H9 (cell line): ENCODE results near the gene PADI4. TPM values are rescaled to one million over a fixed set of nuclear protein-coding genes. Genes with fewer than 3 reads are reported as not detected.
"Not testable (repeated sequence)": the region's sequence is repeated elsewhere in the genome, so short reads cannot be mapped to it uniquely, and the experiment has no call there.

ENCODE experiments used
- DNase-seq: peaks from one replicate; pipeline ENCODE4 v3.0.0-alpha.2; 2017
- H2AFZ ChIP-seq: one replicate; pipeline ENCODE4 v1.6.1; 2013; ENCODE audit warnings: mild to moderate bottlenecking, low read length, control low read depth, moderate library complexity
- H2AK5ac ChIP-seq: 2 replicates; pipeline ENCODE4 v1.6.1; 2013; ENCODE audit warnings: low read length, control low read depth, mixed read lengths; ENCODE audit not compliant: insufficient read length
- H2BK120ac ChIP-seq: one replicate; pipeline ENCODE4 v1.6.1; 2013; ENCODE audit warnings: low read depth, mild to moderate bottlenecking, low read length, control low read depth, inconsistent platforms; ENCODE audit not compliant: poor library complexity, severe bottlenecking
- H2BK12ac ChIP-seq: 2 replicates; pipeline ENCODE4 v1.6.1; 2013; ENCODE audit warnings: low read length, control low read depth, mixed read lengths, low read depth; ENCODE audit not compliant: insufficient read length
- H2BK15ac ChIP-seq: 2 replicates; pipeline ENCODE4 v1.6.1; 2013; ENCODE audit warnings: low read depth, low read length, control low read depth
- H2BK20ac ChIP-seq: one replicate; pipeline ENCODE4 v1.6.1; 2013; ENCODE audit warnings: low read depth, mild to moderate bottlenecking, low read length, control low read depth, inconsistent platforms; ENCODE audit not compliant: poor library complexity, severe bottlenecking
- H2BK5ac ChIP-seq: 2 replicates; pipeline ENCODE4 v1.6.1; 2013; ENCODE audit warnings: low read length, control low read depth, mixed read lengths; ENCODE audit not compliant: insufficient read length
- H3K14ac ChIP-seq: 2 replicates; pipeline ENCODE4 v1.6.1; 2013; ENCODE audit warnings: low read length, control low read depth; ENCODE audit not compliant: insufficient read depth
- H3K18ac ChIP-seq: 2 replicates; pipeline ENCODE4 v1.6.1; 2013; ENCODE audit warnings: low read depth, mild to moderate bottlenecking, mixed read lengths, low read length, control low read depth; ENCODE audit not compliant: insufficient read length
- H3K23ac ChIP-seq: 2 replicates; pipeline ENCODE4 v1.6.1; 2013; ENCODE audit warnings: low read length, control low read depth, mixed read lengths, low read depth; ENCODE audit not compliant: insufficient read length
- H3K23me2 ChIP-seq: 2 replicates; pipeline ENCODE4 v1.6.1; 2013; ENCODE audit warnings: low read depth, mild to moderate bottlenecking, mixed read lengths, low read length, control low read depth; ENCODE audit not compliant: insufficient read length, poor library complexity, severe bottlenecking
- H3K27ac ChIP-seq: 2 replicates; pipeline ENCODE4 v1.5.1; 2013; ENCODE audit warnings: low read length, control low read depth, mixed read lengths, low read depth; ENCODE audit not compliant: insufficient read length
- H3K27me3 ChIP-seq: 2 replicates; pipeline ENCODE4 v1.6.1; 2013; ENCODE audit warnings: low read length, control low read depth, inconsistent platforms; ENCODE audit not compliant: insufficient read depth
- H3K4ac ChIP-seq: 2 replicates; pipeline ENCODE4 v1.6.1; 2013; ENCODE audit warnings: low read depth, mild to moderate bottlenecking, control low read depth, inconsistent platforms, low read length, moderate library complexity
- H3K4me1 ChIP-seq: 2 replicates; pipeline ENCODE4 v1.6.1; 2013; ENCODE audit warnings: low read length, control low read depth, inconsistent platforms; ENCODE audit not compliant: insufficient read depth
- H3K4me2 ChIP-seq: 2 replicates; pipeline ENCODE4 v1.6.1; 2013; ENCODE audit warnings: low read length, control low read depth, mixed read lengths; ENCODE audit not compliant: insufficient read length, insufficient read depth
- H3K56ac ChIP-seq: 2 replicates; pipeline ENCODE4 v1.6.1; 2013; ENCODE audit warnings: low read depth, mild to moderate bottlenecking, mixed read lengths, low read length, control low read depth; ENCODE audit not compliant: insufficient read length
- H3K79me1 ChIP-seq: 2 replicates; pipeline ENCODE4 v1.6.1; 2013; ENCODE audit warnings: low read depth, mild to moderate bottlenecking, moderate library complexity, low read length, control low read depth, inconsistent platforms; ENCODE audit not compliant: insufficient read depth, poor library complexity, severe bottlenecking
- H3K79me2 ChIP-seq: 2 replicates; pipeline ENCODE4 v1.6.1; 2013; ENCODE audit warnings: low read length, control low read depth, inconsistent platforms; ENCODE audit not compliant: insufficient read depth
- H3K9ac ChIP-seq: 2 replicates; pipeline ENCODE4 v1.6.1; 2013; ENCODE audit warnings: low read length, control low read depth, mixed read lengths; ENCODE audit not compliant: insufficient read length; ENCODE audit errors: extremely low read depth
- H3K9me3 ChIP-seq: one replicate; pipeline ENCODE4 v1.6.1; 2013; ENCODE audit warnings: low read depth, low read length, inconsistent platforms; ENCODE audit not compliant: control insufficient read depth
- H3T11ph ChIP-seq: one replicate; pipeline ENCODE4 v1.6.1; 2013; ENCODE audit warnings: mild to moderate bottlenecking, low read length, control low read depth, inconsistent platforms
- H4K20me1 ChIP-seq: one replicate; pipeline ENCODE4 v1.6.1; 2013; ENCODE audit not compliant: control insufficient read depth, insufficient read length, insufficient read depth
- H4K5ac ChIP-seq: 2 replicates; pipeline ENCODE4 v1.6.1; 2013; ENCODE audit warnings: low read depth, mild to moderate bottlenecking, mixed read lengths, low read length, control low read depth; ENCODE audit not compliant: insufficient read length
- H4K8ac ChIP-seq: replicated peaks from 2 replicates; pipeline ENCODE4 v1.6.1; 2013; ENCODE audit warnings: low read length, control low read depth, mixed read lengths, low read depth; ENCODE audit not compliant: insufficient read length
- H4K91ac ChIP-seq: 2 replicates; pipeline ENCODE4 v1.6.1; 2013; ENCODE audit warnings: low read depth, mild to moderate bottlenecking, moderate library complexity, mixed read lengths, low read length, control low read depth; ENCODE audit not compliant: insufficient read length
- H3K27ac Mint-ChIP-seq, 3 experiments: 2 replicates in 2 of 3; 3 replicates in 1 of 3; pipeline ENCODE4 v1.8.0; 2020 to 2021; ENCODE audit warnings: mixed read lengths in 3 of 3, mild to moderate bottlenecking in 1 of 3, moderate library complexity in 1 of 3
- H3K27me3 Mint-ChIP-seq: 2 replicates; pipeline ENCODE4 v1.8.0; 2021; ENCODE audit warnings: low read depth, mild to moderate bottlenecking, moderate library complexity, mixed read lengths
- H3K36me3 Mint-ChIP-seq, 3 experiments: 2 replicates in 2 of 3; 3 replicates in 1 of 3; pipeline ENCODE4 v1.8.0; 2020 to 2021; ENCODE audit warnings: low read depth in 3 of 3, mixed read lengths in 3 of 3; ENCODE audit not compliant: insufficient read depth in 1 of 3
- H3K4me1 Mint-ChIP-seq, 2 experiments: 2 replicates each; pipeline ENCODE4 v1.8.0; 2020; ENCODE audit warnings: mixed read lengths in 2 of 2
- H3K4me3 Mint-ChIP-seq, 2 experiments: 2 replicates in 1 of 2; 3 replicates in 1 of 2; pipeline ENCODE4 v1.8.0; 2020 to 2021; ENCODE audit warnings: mild to moderate bottlenecking in 2 of 2, mixed read lengths in 2 of 2, moderate library complexity in 1 of 2
- H3K9me3 Mint-ChIP-seq, 2 experiments: 2 replicates in 1 of 2; 3 replicates in 1 of 2; pipeline ENCODE4 v1.8.0; 2020; ENCODE audit warnings: mild to moderate bottlenecking in 2 of 2, mixed read lengths in 2 of 2, moderate library complexity in 1 of 2
- WGBS: extraction: QIAGEN DNeasy Blood & Tissue Kit; methylation state at CpG from one replicate; pipeline ENCODE4 v1.1.7; 2013; ENCODE audit warnings: missing lambda C conversion rate, low lambda C conversion rate, mixed read lengths; ENCODE audit not compliant: insufficient read length; ENCODE audit errors: extremely low coverage; 5-methylcytosine and 5-hydroxymethylcytosine counted together
- total RNA-seq: library from RNA; stranded (reverse); gene quantifications from 2 replicates; pipeline ENCODE4 v1.2.1, GENCODE V29; 2021
- TF ChIP-seq, protein P1 (sequence below): fragments of 200-600 bp; sonication (generic); conservative IDR thresholded peaks from 3 replicates; pipeline ENCODE4 v1.8.0; 2021; ENCODE audit warnings: antibody characterized with exemption, mild to moderate bottlenecking

PADI4 gene
- total RNA-seq, 1 experiment from 2014 or later, result 0.13 TPM

DNA sequence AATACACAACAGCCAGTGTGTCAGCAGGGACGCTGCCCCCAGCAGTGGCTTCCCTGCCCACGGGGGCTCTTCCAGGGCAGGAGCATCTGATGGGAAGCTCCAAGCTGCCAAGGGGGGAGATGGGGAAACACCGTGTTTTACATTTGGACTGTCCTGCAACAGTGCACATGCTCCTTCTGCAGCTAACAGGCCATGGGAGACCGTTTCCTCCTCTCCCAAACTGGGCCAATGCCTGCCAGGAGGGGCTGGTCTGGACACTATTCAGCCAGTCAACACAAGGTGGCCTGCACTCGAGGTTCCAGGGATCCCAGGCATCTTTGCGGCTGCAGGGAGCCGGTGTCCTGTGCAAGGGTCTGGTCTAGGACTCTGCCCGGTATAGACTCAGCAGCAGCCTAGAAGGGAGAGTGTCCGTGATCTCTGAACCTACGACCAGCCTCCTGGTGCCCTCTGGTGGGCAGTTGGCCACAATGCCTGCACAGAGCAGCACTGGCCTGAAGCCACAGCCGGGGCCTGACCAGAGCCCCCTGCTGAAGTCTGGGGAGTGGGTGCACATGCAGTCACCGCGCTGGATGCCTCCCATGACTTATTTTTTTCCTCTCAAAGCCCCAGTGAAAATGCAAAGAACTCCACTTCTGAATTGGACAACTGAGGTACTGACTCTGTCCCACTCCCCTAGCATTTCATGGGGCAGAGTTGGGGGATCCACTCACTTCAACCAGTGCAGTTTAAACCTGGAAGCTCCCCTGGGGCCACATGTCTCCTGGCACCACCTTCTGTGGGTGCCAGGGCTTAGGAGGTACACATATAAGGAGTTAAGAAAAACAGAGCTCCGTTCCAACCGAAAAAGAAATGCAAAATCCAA lies 98.1 kb downstream of the PADI4 start:
- H3K27ac ChIP-seq, result no peak overlapping the region

GRCh38 chr1:17406760-17407475 lies 98.9 kb downstream of the PADI4 start:
- H3K9ac ChIP-seq, H3K4ac ChIP-seq, H2AK5ac ChIP-seq, H3K18ac ChIP-seq, H3K27me3 ChIP-seq, H3K23ac ChIP-seq, H2BK120ac ChIP-seq, H4K8ac ChIP-seq, H3K4me1 ChIP-seq, H3K27ac ChIP-seq, H2BK15ac ChIP-seq, H2AFZ ChIP-seq, H4K5ac ChIP-seq, H3K4me2 ChIP-seq, H3K79me2 ChIP-seq, DNase-seq, H3K9me3 Mint-ChIP-seq, H4K20me1 ChIP-seq, H2BK12ac ChIP-seq, H3K9me3 ChIP-seq, H2BK20ac ChIP-seq, H2BK5ac ChIP-seq, H3K56ac ChIP-seq, H3K4me3 Mint-ChIP-seq, H3K23me2 ChIP-seq, H3K79me1 ChIP-seq, H4K91ac ChIP-seq, H3T11ph ChIP-seq, H3K27me3 Mint-ChIP-seq, H3K14ac ChIP-seq: not testable (repeated sequence)
- peak overlapping the region; percentile 25 to 96 (median 85); a peak in 5 of 7 replicates for H3K27ac Mint-ChIP-seq
- peaks cover 36 to 45% of the 10 kb centered on the region in 2 experiments for H3K4me1 Mint-ChIP-seq
- H3K36me3 Mint-ChIP-seq, result peaks cover 41 to 65% (median 57%) of the 10 kb centered on the region in 3 experiments; a peak in 6 of 7 replicates
- no CpG with 5 or more reads among the region's 16 CpGs for WGBS

More for the DNA sequence above, 98.1 kb downstream of the PADI4 start:
- H3K23me2 ChIP-seq, result no peaks in the 10 kb centered on the region
- no peaks in the 10 kb centered on the region for H3K9me3 ChIP-seq
- peaks cover 42 to 52% of the 10 kb centered on the region in 2 experiments for H3K4me1 Mint-ChIP-seq
- peaks cover 4% of the 10 kb centered on the region for H3K27me3 Mint-ChIP-seq
- H2AFZ ChIP-seq, result no peak overlapping the region
- no peaks in the 10 kb centered on the region for H3K4me1 ChIP-seq
- peak overlapping the region in 1 of 3 experiments; percentile 62; a peak in 2 of 7 replicates for H3K27ac Mint-ChIP-seq
- no peaks in the 10 kb centered on the region for H4K20me1 ChIP-seq
- peaks cover 3% of the 10 kb centered on the region for H3K79me1 ChIP-seq
- TF ChIP-seq, protein P1, sequence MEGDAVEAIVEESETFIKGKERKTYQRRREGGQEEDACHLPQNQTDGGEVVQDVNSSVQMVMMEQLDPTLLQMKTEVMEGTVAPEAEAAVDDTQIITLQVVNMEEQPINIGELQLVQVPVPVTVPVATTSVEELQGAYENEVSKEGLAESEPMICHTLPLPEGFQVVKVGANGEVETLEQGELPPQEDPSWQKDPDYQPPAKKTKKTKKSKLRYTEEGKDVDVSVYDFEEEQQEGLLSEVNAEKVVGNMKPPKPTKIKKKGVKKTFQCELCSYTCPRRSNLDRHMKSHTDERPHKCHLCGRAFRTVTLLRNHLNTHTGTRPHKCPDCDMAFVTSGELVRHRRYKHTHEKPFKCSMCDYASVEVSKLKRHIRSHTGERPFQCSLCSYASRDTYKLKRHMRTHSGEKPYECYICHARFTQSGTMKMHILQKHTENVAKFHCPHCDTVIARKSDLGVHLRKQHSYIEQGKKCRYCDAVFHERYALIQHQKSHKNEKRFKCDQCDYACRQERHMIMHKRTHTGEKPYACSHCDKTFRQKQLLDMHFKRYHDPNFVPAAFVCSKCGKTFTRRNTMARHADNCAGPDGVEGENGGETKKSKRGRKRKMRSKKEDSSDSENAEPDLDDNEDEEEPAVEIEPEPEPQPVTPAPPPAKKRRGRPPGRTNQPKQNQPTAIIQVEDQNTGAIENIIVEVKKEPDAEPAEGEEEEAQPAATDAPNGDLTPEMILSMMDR, result peak; percentile 88
- H3K9me3 Mint-ChIP-seq, result no peaks in the 10 kb centered on the region
- H2BK120ac ChIP-seq, result no peak overlapping the region
- H3K14ac ChIP-seq, result no peak overlapping the region
- peaks cover 34 to 57% (median 49%) of the 10 kb centered on the region in 3 experiments; a peak in 6 of 7 replicates for H3K36me3 Mint-ChIP-seq
- H3T11ph ChIP-seq, result no peak overlapping the region
- no peak overlapping the region for H2AK5ac ChIP-seq
- peak; percentile 90 for DNase-seq
- no peak overlapping the region for H2BK12ac ChIP-seq
- no peak overlapping the region for H3K4ac ChIP-seq
- H2BK5ac ChIP-seq, result no peak overlapping the region
- no peak overlapping the region for H3K56ac ChIP-seq
- no peak overlapping the region for H3K18ac ChIP-seq
- H2BK15ac ChIP-seq, result no peak overlapping the region
- H3K23ac ChIP-seq, result no peak overlapping the region
- no peaks in the 10 kb centered on the region for H3K27me3 ChIP-seq
- no peak overlapping the region for H2BK20ac ChIP-seq
- no peak overlapping the region for H3K9ac ChIP-seq
- WGBS, result no CpG with 5 or more reads among the region's 15 CpGs
- no peak overlapping the region for H4K8ac ChIP-seq
- no peak overlapping the region for H4K5ac ChIP-seq
- no peaks in the 10 kb centered on the region for H3K79me2 ChIP-seq
- H4K91ac ChIP-seq, result no peak overlapping the region
- H3K4me2 ChIP-seq, result no peak overlapping the region
- no peak overlapping the region for H3K4me3 Mint-ChIP-seq
